GM19043 (cell line): ENCODE results near the gene LRRC34.

Source experiments
- ATAC-seq: cut with Tn5 transposase; IDR thresholded peaks from one replicate; pipeline ENCODE4 v1.9.1; 2021; ENCODE audit warnings: low read depth; ENCODE audit not compliant: unreplicated experiment

LRRC34 gene, protein sequence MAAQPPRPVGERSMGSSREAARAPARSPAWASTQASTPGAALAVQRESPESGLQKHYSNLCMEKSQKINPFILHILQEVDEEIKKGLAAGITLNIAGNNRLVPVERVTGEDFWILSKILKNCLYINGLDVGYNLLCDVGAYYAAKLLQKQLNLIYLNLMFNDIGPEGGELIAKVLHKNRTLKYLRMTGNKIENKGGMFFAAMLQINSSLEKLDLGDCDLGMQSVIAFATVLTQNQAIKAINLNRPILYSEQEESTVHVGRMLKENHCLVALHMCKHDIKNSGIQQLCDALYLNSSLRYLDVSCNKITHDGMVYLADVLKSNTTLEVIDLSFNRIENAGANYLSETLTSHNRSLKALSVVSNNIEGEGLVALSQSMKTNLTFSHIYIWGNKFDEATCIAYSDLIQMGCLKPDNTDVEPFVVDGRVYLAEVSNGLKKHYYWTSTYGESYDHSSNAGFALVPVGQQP

DNA sequence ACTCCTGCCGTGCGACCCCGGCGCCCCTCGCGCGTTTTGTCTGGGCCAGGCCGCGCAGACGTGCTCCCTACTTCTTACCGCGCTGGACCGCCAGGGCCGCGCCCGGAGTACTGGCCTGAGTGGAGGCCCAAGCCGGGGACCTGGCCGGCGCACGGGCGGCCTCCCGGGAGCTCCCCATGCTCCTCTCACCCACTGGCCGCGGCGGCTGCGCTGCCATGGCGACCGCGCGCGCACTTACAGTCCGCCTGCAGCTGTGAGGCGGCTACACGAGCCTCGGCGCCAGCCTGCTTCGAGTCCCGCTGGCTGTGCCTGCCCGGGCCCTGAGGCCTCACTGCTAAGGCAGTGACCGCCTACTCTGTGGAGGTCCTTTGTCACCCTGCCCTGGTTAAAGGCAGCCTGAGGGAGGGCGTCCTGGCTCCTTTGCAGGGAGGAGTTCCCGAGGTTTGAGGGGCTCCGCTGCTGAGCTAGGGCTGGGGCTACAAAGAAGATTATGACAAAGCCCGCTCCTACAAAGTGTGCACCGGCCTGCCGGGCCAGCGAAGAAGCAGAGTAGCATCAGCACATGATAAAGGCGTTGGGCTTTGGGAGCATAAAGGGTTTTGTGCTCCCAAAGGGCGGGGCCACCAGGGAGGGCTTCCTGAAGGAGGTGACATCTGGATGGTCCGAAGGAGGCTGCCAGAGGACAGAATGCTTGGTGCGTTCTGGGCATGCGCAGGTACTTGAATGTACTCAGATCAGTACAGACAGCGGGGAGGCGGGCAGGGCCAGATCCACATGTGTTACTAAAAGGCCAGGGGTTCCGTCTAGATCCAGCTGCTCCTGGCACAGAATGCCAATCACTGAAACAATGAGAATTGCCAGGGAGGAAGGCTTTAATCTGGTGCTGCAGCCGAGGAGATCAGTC is at the start of gene LRRC34, which contains the start of gene LRRIQ4:
LRRC34 (minus strand) TSS at position 573 of the 904 bp plus-strand sequence; CDS start at position 217, 356 bp downstream.
LRRIQ4 (plus strand) TSS at position 539 of the 904 bp plus-strand sequence. CDS start 9,052 bp downstream, outside the sequence.
- ATAC-seq = peak; percentile 62

GRCh38 chr3:169861871-169862270 is 49.2 kb upstream of the LRRC34 start:
- no peak for ATAC-seq

- ATAC-seq = no peak
Observed at GRCh38 chr3:169857811-169858210, 45.1 kb upstream of the LRRC34 start.

GRCh38 chr3:169855514-169855913 is 42.8 kb upstream of the LRRC34 start:
- ATAC-seq = no peak

DNA sequence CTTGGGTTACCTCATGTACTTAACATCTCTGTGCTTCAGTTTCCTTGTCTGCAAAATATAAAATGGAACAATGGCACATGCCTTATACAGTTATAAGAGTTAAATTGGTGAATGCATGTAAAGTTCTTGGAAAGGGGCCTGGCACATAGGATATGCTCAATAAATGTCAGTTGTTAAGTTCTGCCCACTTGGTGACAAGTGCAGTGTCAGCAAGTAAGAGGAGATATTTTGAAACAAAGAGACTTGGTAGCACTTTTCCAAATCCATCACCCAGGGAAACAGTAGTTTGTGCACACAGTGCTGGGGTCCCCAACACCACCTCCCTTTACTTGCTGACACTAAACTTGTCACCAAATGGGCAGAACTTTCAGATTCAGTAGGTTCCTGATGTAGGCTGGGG is 37.9 kb upstream of the LRRC34 start:
- ATAC-seq = no peak

- no peak for ATAC-seq
Observed at GRCh38 chr3:169848741-169849140, 36.0 kb upstream of the LRRC34 start.

GRCh38 chr3:169847896-169848295 is 35.2 kb upstream of the LRRC34 start:
- ATAC-seq = no peak

- ATAC-seq = peak; percentile 97
Observed at GRCh38 chr3:169846458-169847193, 33.9 kb upstream of the LRRC34 start.

GRCh38 chr3:169842960-169843359 is 30.3 kb upstream of the LRRC34 start:
- no peak for ATAC-seq

DNA sequence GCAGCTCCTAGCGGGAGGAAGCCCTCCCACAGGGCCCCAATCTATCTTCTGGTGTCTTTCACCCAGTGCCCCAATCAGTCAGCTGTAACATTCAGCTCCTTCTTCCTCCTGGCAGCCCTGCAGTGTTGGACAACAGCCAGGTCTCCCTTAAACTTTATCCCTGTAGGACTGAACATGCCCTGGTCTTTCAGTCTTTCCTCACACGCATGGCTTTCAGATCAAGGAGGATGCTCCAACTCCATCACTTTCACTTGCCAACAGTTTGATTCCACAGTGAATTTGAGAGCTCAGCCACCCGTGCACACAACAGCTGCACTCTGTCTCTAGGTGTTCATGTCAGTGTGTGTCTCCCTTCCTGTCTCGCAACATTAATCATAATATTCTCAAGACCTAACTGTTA is 28.5 kb upstream of the LRRC34 start:
- ATAC-seq = peak; percentile 77

DNA sequence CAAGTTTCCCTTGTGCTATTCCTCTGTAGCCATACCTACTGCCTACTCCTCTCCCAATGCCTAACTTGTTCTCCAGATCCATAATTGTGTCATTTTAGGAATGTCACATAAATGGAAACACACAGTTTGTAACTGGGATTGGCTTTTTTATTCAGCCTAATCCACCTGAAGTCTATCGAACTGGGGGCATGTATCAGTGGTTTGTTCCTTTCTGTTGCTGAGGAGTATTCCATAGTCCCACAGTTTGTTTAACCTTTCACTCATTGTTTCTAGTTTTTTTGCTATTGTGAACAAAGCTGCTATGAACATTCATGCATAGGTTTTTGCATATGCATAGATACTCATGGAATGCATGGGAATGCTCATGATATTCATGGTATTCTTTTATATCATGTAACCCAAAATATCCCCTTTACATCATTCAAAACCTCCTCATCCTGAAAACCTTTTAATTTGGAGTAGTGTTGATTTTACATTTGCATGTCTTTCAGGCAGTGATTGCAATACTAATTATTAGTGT is 25.9 kb upstream of the LRRC34 start:
- no peak for ATAC-seq

DNA sequence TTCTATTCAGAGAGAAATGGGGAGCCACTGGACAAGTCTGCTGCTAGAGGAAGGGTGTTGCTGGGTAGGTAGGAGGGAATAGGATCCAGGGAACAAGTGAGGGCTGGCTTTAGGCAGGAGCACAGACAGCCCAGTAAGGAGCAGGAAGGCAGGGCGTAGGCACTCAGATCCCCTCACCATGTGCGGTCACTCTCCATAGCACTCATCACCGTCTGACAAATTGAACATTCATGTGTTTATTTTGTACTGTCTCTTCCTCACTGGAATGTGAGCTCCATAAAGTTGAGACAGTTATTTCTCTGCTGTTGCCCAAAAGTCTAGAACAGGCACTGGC is 24.2 kb upstream of the LRRC34 start:
- ATAC-seq = no peak

- peak; percentile 84 for ATAC-seq
Observed at GRCh38 chr3:169836078-169836941, 23.6 kb upstream of the LRRC34 start.

DNA sequence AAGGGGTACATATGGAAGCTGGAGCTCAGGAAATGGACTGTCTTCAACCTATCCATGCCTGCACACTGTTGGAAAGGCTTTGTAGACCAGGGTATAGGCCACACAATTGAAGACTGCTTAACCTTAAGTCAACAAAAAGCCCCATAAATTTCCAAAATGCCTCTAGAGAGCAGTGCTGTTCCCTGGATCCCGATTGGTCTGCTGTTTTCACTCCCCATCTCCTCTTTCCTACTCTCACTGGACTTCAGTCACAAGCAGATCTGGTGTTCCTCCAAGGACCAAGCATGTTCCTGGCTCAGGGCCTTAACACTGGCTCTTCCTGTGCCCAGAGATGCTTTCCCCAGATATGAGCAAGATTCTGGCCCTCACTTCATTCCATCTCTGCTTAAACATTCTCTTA is 22.8 kb upstream of the LRRC34 start:
- no peak for ATAC-seq

DNA sequence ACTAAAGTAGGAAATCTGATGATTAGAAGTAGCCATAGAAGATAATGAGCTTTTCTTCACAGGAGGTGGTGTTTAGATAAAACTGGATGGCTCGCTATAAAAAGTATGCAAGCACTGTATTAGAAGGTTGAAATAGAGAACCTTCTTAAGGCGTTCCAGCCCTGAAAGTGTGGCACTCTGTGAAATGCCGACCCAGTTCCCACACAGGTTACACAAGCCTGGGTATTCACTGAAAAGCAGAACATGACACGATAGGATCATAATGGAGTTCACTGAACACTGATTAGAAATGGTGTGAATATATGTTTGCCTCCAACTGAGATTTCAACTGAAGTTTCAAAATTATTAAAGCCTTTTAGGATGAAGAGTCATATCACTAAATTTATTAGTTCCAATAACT is 15.0 kb upstream of the LRRC34 start:
- no peak for ATAC-seq

DNA sequence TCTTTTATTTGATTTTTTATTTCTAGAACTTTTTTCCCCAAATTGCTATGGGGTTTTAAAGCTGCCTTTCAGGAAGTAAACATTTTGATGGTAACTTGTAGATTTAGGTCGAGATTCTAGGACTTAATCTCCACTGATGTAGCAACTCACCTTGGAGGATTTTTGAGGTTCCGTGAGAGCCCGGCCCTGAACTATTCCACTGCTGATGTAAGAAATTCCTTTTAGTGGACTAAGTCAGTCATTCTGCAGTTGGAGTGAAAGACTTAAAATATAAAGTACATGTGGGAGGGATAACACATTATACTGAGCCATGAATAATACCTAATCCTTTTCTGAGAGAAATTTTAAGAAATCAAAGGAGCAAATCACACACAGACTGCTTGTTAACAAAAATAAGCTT is 12.6 kb upstream of the LRRC34 start:
- ATAC-seq = no peak

- ATAC-seq = no peak
Observed at GRCh38 chr3:169822983-169823382, 10.3 kb upstream of the LRRC34 start.

DNA sequence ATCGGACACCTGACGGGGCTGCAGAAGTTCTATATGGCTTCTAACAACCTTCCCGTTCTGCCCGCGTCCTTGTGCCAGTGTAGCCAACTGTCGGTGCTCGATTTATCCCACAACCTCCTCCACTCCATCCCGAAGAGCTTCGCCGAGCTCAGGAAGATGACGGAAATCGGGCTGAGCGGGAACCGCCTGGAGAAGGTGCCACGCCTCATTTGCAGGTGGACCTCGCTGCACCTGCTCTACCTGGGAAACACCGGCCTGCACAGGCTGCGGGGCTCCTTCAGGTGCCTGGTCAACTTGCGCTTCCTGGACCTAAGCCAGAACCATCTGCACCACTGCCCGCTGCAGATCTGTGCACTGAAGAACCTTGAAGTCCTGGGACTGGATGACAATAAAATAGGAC is 9.8 kb upstream of the LRRC34 start:
- no peak for ATAC-seq

DNA sequence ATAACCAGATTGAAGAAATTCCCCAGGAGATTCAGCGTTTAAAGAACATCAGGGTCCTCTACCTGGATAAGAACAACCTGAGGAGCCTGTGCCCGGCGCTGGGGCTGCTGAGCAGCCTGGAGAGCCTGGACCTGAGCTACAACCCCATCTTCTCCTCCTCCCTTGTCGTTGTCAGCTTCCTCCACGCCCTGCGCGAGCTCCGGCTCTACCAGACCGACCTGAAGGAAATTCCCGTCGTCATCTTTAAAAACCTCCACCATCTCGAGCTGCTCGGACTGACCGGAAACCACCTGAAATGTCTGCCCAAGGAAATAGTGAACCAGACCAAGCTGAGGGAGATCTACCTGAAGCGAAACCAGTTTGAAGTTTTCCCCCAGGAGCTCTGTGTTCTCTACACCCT is 9.4 kb upstream of the LRRC34 start:
- no peak for ATAC-seq

- no peak for ATAC-seq
Observed at GRCh38 chr3:169818316-169818715, 5.6 kb upstream of the LRRC34 start.
